OCI-LY1 (cell line): Measurements from ENCODE around the gene IGF1.

Source experiments
- H2AFZ ChIP-seq: fragments of 200-600 bp; sonication (generic), shearing (Covaris generic); 2 replicates; pipeline ENCODE4 v1.6.0; 2014; ENCODE audit warnings: antibody characterized with exemption, mild to moderate bottlenecking, low read length
- H3F3A ChIP-seq: fragments of 200-600 bp; sonication (generic), shearing (Covaris generic); 2 replicates; pipeline ENCODE4 v1.6.0; 2014; ENCODE audit warnings: mild to moderate bottlenecking, antibody characterized with exemption, low read length, moderate library complexity; ENCODE audit not compliant: insufficient read depth
- H3K27ac ChIP-seq: fragments of 200-600 bp; sonication (generic); 2 replicates; pipeline ENCODE4 v1.5.1; 2014; ENCODE audit warnings: low read length, mixed run types, mild to moderate bottlenecking, low read depth; ENCODE audit not compliant: poor library complexity, severe bottlenecking
- H3K27me3 ChIP-seq: fragments of 200-600 bp; sonication (generic); 2 replicates; pipeline ENCODE4 v1.6.0; 2014; ENCODE audit warnings: antibody characterized with exemption, mild to moderate bottlenecking, low read length, moderate library complexity; ENCODE audit not compliant: insufficient read depth
- H3K36me3 ChIP-seq: fragments of 200-600 bp; sonication (generic); 2 replicates; pipeline ENCODE4 v1.6.1; 2014; ENCODE audit warnings: mild to moderate bottlenecking, antibody characterized with exemption, low read length, moderate library complexity, mixed read lengths; ENCODE audit not compliant: insufficient read depth
- H3K4me1 ChIP-seq: fragments of 200-600 bp; sonication (generic); 2 replicates; pipeline ENCODE4 v1.5.1; 2014; ENCODE audit warnings: mild to moderate bottlenecking, low read length, moderate library complexity; ENCODE audit not compliant: insufficient read depth, severe bottlenecking
- H3K4me2 ChIP-seq: fragments of 200-600 bp; sonication (generic), shearing (Covaris generic); 2 replicates; pipeline ENCODE4 v1.6.1; 2014; ENCODE audit warnings: low read length
- H3K4me3 ChIP-seq: fragments of 200-600 bp; sonication (generic); 2 replicates; pipeline ENCODE4 v1.5.1; 2014; ENCODE audit warnings: low read length, low read depth, mild to moderate bottlenecking, mixed read lengths; ENCODE audit not compliant: poor library complexity, severe bottlenecking
- H3K79me2 ChIP-seq: fragments of 200-600 bp; shearing (Covaris generic); 2 replicates; pipeline ENCODE4 v1.6.1; 2016; ENCODE audit warnings: mixed run types, low read length, mixed read lengths; ENCODE audit not compliant: insufficient read depth
- H3K9ac ChIP-seq: fragments of 200-600 bp; sonication (generic), shearing (Covaris generic); 2 replicates; pipeline ENCODE4 v1.6.1; 2014; ENCODE audit warnings: mild to moderate bottlenecking, low read length, mixed read lengths
- H3K9me2 ChIP-seq: fragments of 200-600 bp; sonication (generic), shearing (Covaris generic); 2 replicates; pipeline ENCODE4 v1.6.1; 2014; ENCODE audit warnings: low read depth, mild to moderate bottlenecking, low read length, mixed read lengths
- H3K9me3 ChIP-seq: fragments of 200-600 bp; shearing (Covaris generic); 2 replicates; pipeline ENCODE4 v1.6.1; 2014; ENCODE audit warnings: low read length, mixed read lengths
- H4K20me1 ChIP-seq: fragments of 200-600 bp; sonication (generic), shearing (Covaris generic); 2 replicates; pipeline ENCODE4 v1.6.0; 2016; ENCODE audit warnings: mild to moderate bottlenecking, low read length; ENCODE audit not compliant: insufficient read depth
- EZH2 ChIP-seq: fragments of 200-600 bp; sonication (generic), shearing (Covaris generic); IDR thresholded peaks from 2 replicates; pipeline ENCODE4 v1.8.0; 2017; ENCODE audit warnings: borderline replicate concordance, mixed run types, mild to moderate bottlenecking, antibody characterized with exemption, low read length, moderate library complexity, mixed read lengths
- TF ChIP-seq, protein P1 (sequence below): fragments of 200-600 bp; sonication (generic), shearing (Covaris generic); IDR thresholded peaks from 2 replicates; pipeline ENCODE4 v1.5.1; 2017; ENCODE audit warnings: mild to moderate bottlenecking, antibody characterized with exemption, low read length, moderate library complexity, mixed read lengths

The IGF1 gene

GRCh38 chr12:102371165-102371564 is 109.2 kb downstream of the IGF1 start:
- H3K4me3 ChIP-seq: no peak overlapping the region
- no peaks in the 10 kb centered on the region for H4K20me1 ChIP-seq
- no peaks in the 10 kb centered on the region for H3K9me2 ChIP-seq
- no peak overlapping the region for H3K4me2 ChIP-seq
- no peaks in the 10 kb centered on the region for H3K4me1 ChIP-seq
- H2AFZ ChIP-seq: no peak overlapping the region
- H3K27ac ChIP-seq: no peak overlapping the region
- H3K36me3 ChIP-seq: no peaks in the 10 kb centered on the region
- no peaks in the 10 kb centered on the region for H3F3A ChIP-seq
- H3K9me3 ChIP-seq: no peaks in the 10 kb centered on the region
- no peak overlapping the region for H3K9ac ChIP-seq
- TF ChIP-seq EZH2: no peak
- TF ChIP-seq, protein P1, sequence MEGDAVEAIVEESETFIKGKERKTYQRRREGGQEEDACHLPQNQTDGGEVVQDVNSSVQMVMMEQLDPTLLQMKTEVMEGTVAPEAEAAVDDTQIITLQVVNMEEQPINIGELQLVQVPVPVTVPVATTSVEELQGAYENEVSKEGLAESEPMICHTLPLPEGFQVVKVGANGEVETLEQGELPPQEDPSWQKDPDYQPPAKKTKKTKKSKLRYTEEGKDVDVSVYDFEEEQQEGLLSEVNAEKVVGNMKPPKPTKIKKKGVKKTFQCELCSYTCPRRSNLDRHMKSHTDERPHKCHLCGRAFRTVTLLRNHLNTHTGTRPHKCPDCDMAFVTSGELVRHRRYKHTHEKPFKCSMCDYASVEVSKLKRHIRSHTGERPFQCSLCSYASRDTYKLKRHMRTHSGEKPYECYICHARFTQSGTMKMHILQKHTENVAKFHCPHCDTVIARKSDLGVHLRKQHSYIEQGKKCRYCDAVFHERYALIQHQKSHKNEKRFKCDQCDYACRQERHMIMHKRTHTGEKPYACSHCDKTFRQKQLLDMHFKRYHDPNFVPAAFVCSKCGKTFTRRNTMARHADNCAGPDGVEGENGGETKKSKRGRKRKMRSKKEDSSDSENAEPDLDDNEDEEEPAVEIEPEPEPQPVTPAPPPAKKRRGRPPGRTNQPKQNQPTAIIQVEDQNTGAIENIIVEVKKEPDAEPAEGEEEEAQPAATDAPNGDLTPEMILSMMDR: no peak
- no peaks in the 10 kb centered on the region for H3K79me2 ChIP-seq
- H3K27me3 ChIP-seq: no peaks in the 10 kb centered on the region

- Histone ChIP-seq H3K4me2 (no peak overlapping the region), H3F3A (no peaks in the 10 kb centered on the region), H3K27me3 (no peaks in the 10 kb centered on the region), H3K27ac (no peak overlapping the region), H3K4me1 (no peaks in the 10 kb centered on the region), H3K9ac (no peak overlapping the region), H3K9me2 (no peaks in the 10 kb centered on the region), H2AFZ (no peak overlapping the region), H3K36me3 (no peaks in the 10 kb centered on the region), H3K4me3 (no peak overlapping the region), H3K9me3 (no peaks in the 10 kb centered on the region), H3K79me2 (no peaks in the 10 kb centered on the region), H4K20me1 (no peaks in the 10 kb centered on the region)
- TF ChIP-seq, protein P1: no peak
- TF ChIP-seq EZH2: no peak
These were observed 110.5 kb downstream of the IGF1 start for GRCh38 chr12:102369876-102370275.

DNA sequence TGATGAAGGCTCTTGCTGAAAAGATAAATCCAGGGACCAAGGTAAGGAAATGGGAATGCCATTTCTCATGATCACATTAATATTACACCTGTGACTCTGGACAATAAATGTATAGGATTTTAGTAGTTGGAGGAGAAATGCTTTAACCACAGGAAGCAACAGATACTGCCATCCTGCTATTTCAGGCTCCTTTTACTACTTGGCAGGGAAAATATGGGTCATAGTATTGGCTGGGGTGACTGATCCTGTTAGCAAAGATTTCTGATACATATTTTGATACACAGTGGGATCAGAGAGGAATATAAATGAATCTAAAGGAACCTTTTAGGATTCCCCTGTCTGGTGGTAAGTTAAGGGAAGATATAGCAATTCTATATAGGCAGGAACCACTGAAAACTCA is 115.0 kb downstream of the IGF1 start:
- TF ChIP-seq EZH2: no peak

DNA sequence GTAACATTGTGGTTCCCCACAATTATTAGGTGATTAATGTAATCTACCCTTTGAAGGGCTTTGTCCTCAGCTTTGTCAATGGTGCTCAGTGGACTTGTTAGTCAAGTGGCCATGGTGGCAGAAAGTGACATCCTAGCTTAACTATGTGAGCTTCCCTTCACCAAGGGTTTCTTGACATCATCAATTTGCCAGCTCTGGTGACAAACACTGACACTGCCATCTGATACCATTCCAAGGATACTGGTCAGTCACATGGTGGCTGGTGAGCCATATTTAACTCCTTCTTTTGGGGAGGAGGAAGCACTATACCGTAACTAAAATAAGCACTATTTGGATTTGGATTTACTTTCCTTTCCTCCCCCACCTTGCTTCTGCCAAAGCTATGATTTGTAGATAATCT is 115.7 kb downstream of the IGF1 start:
- Histone ChIP-seq H3K79me2 (no peaks in the 10 kb centered on the region), H3K9me2 (no peaks in the 10 kb centered on the region), H4K20me1 (no peaks in the 10 kb centered on the region), H3K27me3 (no peaks in the 10 kb centered on the region), H3K9me3 (no peaks in the 10 kb centered on the region), H3K36me3 (no peaks in the 10 kb centered on the region), H3K9ac (no peak overlapping the region), H3F3A (no peaks in the 10 kb centered on the region), H2AFZ (no peak overlapping the region), H3K4me3 (no peak overlapping the region), H3K27ac (no peak overlapping the region), H3K4me1 (no peaks in the 10 kb centered on the region), H3K4me2 (no peak overlapping the region)
- TF ChIP-seq, protein P1: no peak
- TF ChIP-seq EZH2: no peak

More for the DNA sequence above, 115.0 kb downstream of the IGF1 start:
- Histone ChIP-seq H3K27me3 (no peaks in the 10 kb centered on the region), H4K20me1 (no peaks in the 10 kb centered on the region), H2AFZ (no peak overlapping the region), H3K79me2 (no peaks in the 10 kb centered on the region), H3K4me2 (no peak overlapping the region), H3K9me2 (no peaks in the 10 kb centered on the region), H3K27ac (no peak overlapping the region), H3K9ac (no peak overlapping the region), H3F3A (no peaks in the 10 kb centered on the region), H3K4me3 (no peak overlapping the region), H3K36me3 (no peaks in the 10 kb centered on the region), H3K9me3 (no peaks in the 10 kb centered on the region), H3K4me1 (no peaks in the 10 kb centered on the region)
